MCF 10A (cell line): ENCODE results near the gene MARF1. TPM values are rescaled to one million over a fixed set of nuclear protein-coding genes. Genes with fewer than 3 reads are reported as not detected.
A peak's percentile ranks its signal among the peaks of the same experiment; 100 is the strongest.

ENCODE experiments used
- BruUV-seq: library from RNA; stranded (reverse); fragments of 400-500 nt; replicated peaks from 2 replicates; lab custom pipeline; 2021; lab: Mats Ljungman, UMichigan
- CTCF ChIA-PET: fragments of 300-600 bp; sonication (Branson Sonifier 250); formaldehyde crosslinking; extraction: SDS; loops from one replicate; lab custom pipeline; 2021; ENCODE audit warnings: antibody characterized with exemption, inconsistent platforms; lab: Yijun Ruan, JAX
- POLR2A ChIA-PET: fragments of 300-600, 350-650 bp; sonication (Branson Sonifier 250); formaldehyde crosslinking; extraction: SDS; loops from one replicate; lab custom pipeline; 2020; ENCODE audit warnings: antibody characterized with exemption, inconsistent platforms; lab: Yijun Ruan, JAX
- DNase-seq: peaks from one replicate; pipeline ENCODE4 v3.0.0-alpha.2; 2018; ENCODE audit not compliant: unreplicated experiment
- H3K27ac Mint-ChIP-seq: one replicate; pipeline ENCODE4 v1.8.0; 2022; ENCODE audit warnings: mild to moderate bottlenecking, low read depth, mixed read lengths; ENCODE audit not compliant: unreplicated experiment
- H3K27me3 Mint-ChIP-seq: one replicate; pipeline ENCODE4 v1.8.0; 2022; ENCODE audit warnings: mixed read lengths; ENCODE audit not compliant: insufficient read depth, unreplicated experiment
- H3K36me3 Mint-ChIP-seq: one replicate; pipeline ENCODE4 v1.8.0; 2022; ENCODE audit warnings: mild to moderate bottlenecking, moderate library complexity, mixed read lengths; ENCODE audit not compliant: insufficient read depth, unreplicated experiment
- H3K4me1 Mint-ChIP-seq: one replicate; pipeline ENCODE4 v1.8.0; 2022; ENCODE audit warnings: mixed read lengths; ENCODE audit not compliant: insufficient read depth, unreplicated experiment
- H3K4me3 Mint-ChIP-seq: one replicate; pipeline ENCODE4 v1.8.0; 2022; ENCODE audit warnings: mild to moderate bottlenecking, moderate library complexity, mixed read lengths; ENCODE audit not compliant: unreplicated experiment
- H3K9me3 Mint-ChIP-seq: one replicate; pipeline ENCODE4 v1.8.0; 2022; ENCODE audit warnings: mixed read lengths; ENCODE audit not compliant: unreplicated experiment
- intact Hi-C: fragments of 100-400 bp; cut with micrococcal nuclease; formaldehyde crosslinking; loops from 2 replicates; pipeline ENCODE4 v1.14.1; 2022
- total RNA-seq: library from RNA; stranded (reverse); gene quantifications from 2 replicates; pipeline ENCODE4 v1.2.3, GENCODE V29; 2022
- TF ChIP-seq, protein P1 (sequence below): fragments of 200-600 bp; IDR thresholded peaks from one replicate; pipeline ENCODE4 v1.8.0; 2022; ENCODE audit warnings: antibody characterized with exemption, mild to moderate bottlenecking; ENCODE audit not compliant: unreplicated experiment

Gene MARF1
- total RNA-seq, 1 experiment from 2014 or later, result 48.1 TPM

DNA sequence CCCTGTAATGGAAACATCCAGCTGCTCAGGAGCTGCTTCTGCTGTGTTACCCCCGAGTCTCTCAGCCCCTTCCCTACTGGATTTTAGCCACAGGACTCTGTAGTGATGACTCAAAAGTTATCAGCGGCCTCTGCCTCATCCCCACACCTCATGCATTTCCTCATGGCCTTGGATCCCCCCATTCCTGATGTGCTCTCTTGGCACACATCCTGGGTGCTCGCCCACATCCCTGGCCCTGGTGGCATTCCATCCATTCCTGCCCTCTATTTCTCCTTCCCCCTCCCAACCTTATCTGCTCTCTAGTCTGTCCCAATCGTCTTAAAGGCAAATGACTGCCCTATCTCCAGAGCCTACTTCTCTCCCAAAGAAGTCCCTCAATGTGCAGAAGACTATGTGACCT lies 24.6 kb downstream of the MARF1 start:
- ChIA-PET CTCF (no interaction called here), POLR2A (no interaction called here)
- Mint-ChIP-seq H3K36me3 (peaks cover 97% of the 10 kb centered on the region), H3K27me3 (no peaks in the 10 kb centered on the region), H3K4me3 (no peak overlapping the region), H3K27ac (peak overlapping the region; percentile 50), H3K9me3 (no peaks in the 10 kb centered on the region), H3K4me1 (peaks cover 6% of the 10 kb centered on the region)
- TF ChIP-seq, protein P1, sequence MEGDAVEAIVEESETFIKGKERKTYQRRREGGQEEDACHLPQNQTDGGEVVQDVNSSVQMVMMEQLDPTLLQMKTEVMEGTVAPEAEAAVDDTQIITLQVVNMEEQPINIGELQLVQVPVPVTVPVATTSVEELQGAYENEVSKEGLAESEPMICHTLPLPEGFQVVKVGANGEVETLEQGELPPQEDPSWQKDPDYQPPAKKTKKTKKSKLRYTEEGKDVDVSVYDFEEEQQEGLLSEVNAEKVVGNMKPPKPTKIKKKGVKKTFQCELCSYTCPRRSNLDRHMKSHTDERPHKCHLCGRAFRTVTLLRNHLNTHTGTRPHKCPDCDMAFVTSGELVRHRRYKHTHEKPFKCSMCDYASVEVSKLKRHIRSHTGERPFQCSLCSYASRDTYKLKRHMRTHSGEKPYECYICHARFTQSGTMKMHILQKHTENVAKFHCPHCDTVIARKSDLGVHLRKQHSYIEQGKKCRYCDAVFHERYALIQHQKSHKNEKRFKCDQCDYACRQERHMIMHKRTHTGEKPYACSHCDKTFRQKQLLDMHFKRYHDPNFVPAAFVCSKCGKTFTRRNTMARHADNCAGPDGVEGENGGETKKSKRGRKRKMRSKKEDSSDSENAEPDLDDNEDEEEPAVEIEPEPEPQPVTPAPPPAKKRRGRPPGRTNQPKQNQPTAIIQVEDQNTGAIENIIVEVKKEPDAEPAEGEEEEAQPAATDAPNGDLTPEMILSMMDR, result no peak
- no peak for DNase-seq
- BruUV-seq, result no TSS peak
- intact Hi-C loops, result no loop called here

- Mint-ChIP-seq H3K27ac (no peak overlapping the region), H3K4me1 (peaks cover 6% of the 10 kb centered on the region), H3K9me3 (no peaks in the 10 kb centered on the region), H3K4me3 (no peak overlapping the region), H3K36me3 (peaks cover 97% of the 10 kb centered on the region), H3K27me3 (no peaks in the 10 kb centered on the region)
- TF ChIP-seq, protein P1, result no peak
- ChIA-PET CTCF (no interaction called here), POLR2A (no interaction called here)
- no TSS peak for BruUV-seq
- no peak for DNase-seq
- intact Hi-C loops, result no loop called here
These were observed 25.1 kb downstream of the MARF1 start for GRCh38 chr16:15617901-15618300.

DNA sequence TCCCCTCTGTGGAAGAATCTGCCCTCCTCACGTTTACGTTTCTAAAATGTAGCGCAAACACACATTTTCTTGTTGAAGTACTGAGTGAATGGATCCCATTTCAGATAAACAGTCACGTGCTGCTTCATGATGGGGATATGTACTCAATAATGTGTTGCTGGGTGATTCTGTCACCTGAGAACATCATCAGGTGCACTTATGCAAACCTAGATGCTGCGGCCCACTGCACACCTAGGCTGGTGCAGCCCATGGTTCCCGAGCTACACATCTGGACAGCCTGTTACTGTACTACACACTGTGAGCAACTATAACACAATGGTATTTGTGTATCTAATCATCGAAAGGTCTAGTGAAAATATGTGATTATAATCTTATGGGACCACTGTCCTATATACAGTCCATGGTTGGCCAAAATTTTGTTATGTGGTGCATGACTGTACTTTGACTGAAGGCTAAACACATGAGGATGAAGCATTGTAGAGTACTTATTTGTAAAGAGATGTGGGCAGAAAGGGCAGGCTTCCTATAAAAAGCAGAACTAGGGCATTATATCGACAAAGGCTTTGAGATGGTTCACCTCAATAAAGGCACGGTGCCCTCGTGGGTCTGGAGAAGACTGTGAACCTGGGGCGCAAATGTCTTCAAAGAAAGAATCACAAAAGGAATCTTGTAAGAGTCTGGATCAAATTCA lies 26.3 kb downstream of the MARF1 start:
- TF ChIP-seq, protein P1, result no peak
- Mint-ChIP-seq H3K36me3 (peaks cover 97% of the 10 kb centered on the region), H3K27me3 (no peaks in the 10 kb centered on the region), H3K9me3 (no peaks in the 10 kb centered on the region), H3K4me3 (no peak overlapping the region), H3K27ac (no peak overlapping the region), H3K4me1 (peaks cover 6% of the 10 kb centered on the region)
- BruUV-seq, result no TSS peak
- intact Hi-C loops, result no loop called here
- CTCF ChIA-PET, result interaction anchor here (0.6 kb wide), 1 partner anchor 172 kb away, joined by 3 read pairs; no protein-coding TSS in a partner anchor
- POLR2A ChIA-PET, result no interaction called here
- no peak for DNase-seq

- intact Hi-C loops, result no loop called here
- ChIA-PET POLR2A (no interaction called here), CTCF (no interaction called here)
- BruUV-seq, result no TSS peak
- Mint-ChIP-seq H3K27me3 (no peaks in the 10 kb centered on the region), H3K9me3 (no peaks in the 10 kb centered on the region), H3K4me3 (no peak overlapping the region), H3K4me1 (peaks cover 6% of the 10 kb centered on the region), H3K36me3 (peaks cover 97% of the 10 kb centered on the region), H3K27ac (no peak overlapping the region)
- no peak for DNase-seq
- TF ChIP-seq, protein P1, result no peak
These were observed 26.9 kb downstream of the MARF1 start for GRCh38 chr16:15616012-15616411.
